HEK293 (cell line): ENCODE data around the gene ITGB2.

ENCODE experiments used
- CTCF ChIA-PET: fragments of 350-600 bp; formaldehyde crosslinking; extraction: SDS; loops from one replicate; lab custom pipeline; 2021; ENCODE audit warnings: antibody characterized with exemption; lab: Yijun Ruan, JAX
- POLR2A ChIA-PET: fragments of 300-600 bp; formaldehyde crosslinking; extraction: SDS; loops from one replicate; lab custom pipeline; 2020; ENCODE audit warnings: antibody characterized with exemption, inconsistent platforms; lab: Yijun Ruan, JAX
- H3K27ac ChIP-seq: fragments of 200-500 bp; sonication (Bioruptor generic); 2 replicates; pipeline ENCODE4 v1.5.1; 2014; ENCODE audit warnings: low read depth, low read length, control low read depth, inconsistent platforms; ENCODE audit errors: extremely low read depth
- H3K36me3 ChIP-seq, 2 experiments: fragments of 200-500 bp in 1 of 2; sonication (Bioruptor generic) in 1 of 2; 1 replicate in 1 of 2; 2 replicates in 1 of 2; pipeline ENCODE4 v1.5.1; 2014 to 2017; ENCODE audit warnings: inconsistent platforms in 2 of 2, low read length in 2 of 2; ENCODE audit not compliant: control insufficient read depth in 2 of 2, insufficient read depth in 1 of 2
- H3K4me1 ChIP-seq: fragments of 200-500 bp; sonication (Bioruptor generic); 2 replicates; pipeline ENCODE4 v1.5.1; 2014; ENCODE audit warnings: mild to moderate bottlenecking, low read length, inconsistent platforms; ENCODE audit not compliant: control insufficient read depth, insufficient read depth
- H3K4me3 ChIP-seq: 2 replicates; pipeline ENCODE4 v1.5.1; 2011; ENCODE audit warnings: low read depth, mild to moderate bottlenecking, control low read depth, low read length, moderate library complexity
- H3K9me3 ChIP-seq: fragments of 200-500 bp; sonication (Bioruptor generic); 2 replicates; pipeline ENCODE4 v1.5.1; 2014; ENCODE audit warnings: low read depth, low read length, inconsistent platforms; ENCODE audit not compliant: control insufficient read depth, insufficient read depth
- GLIS2 ChIP-seq: fragments of 450-650 bp; formaldehyde crosslinking; IDR thresholded peaks from 2 replicates; pipeline ENCODE4 v1.5.1; 2016; ENCODE audit warnings: missing biosample characterization, missing genetic modification characterization
- KLF1 ChIP-seq: fragments of 450-650 bp; formaldehyde crosslinking; IDR thresholded peaks from 2 replicates; pipeline ENCODE4 v1.5.1; 2016; ENCODE audit warnings: missing biosample characterization, missing genetic modification characterization
- TCF7L2 ChIP-seq: IDR thresholded peaks from 2 replicates; pipeline ENCODE4 v1.6.1; 2011; ENCODE audit warnings: low read depth, mild to moderate bottlenecking, inconsistent platforms, low read length, moderate library complexity, borderline replicate concordance
- TRIM28 ChIP-seq: IDR thresholded peaks from 2 replicates; pipeline ENCODE4 v1.6.1; 2011; ENCODE audit warnings: low read length, control low read depth, borderline replicate concordance
- ZBTB20 ChIP-seq: fragments of 450-650 bp; formaldehyde crosslinking; IDR thresholded peaks from 2 replicates; pipeline ENCODE4 v1.5.1; 2016; ENCODE audit warnings: missing biosample characterization, missing genetic modification characterization
- ZBTB44 ChIP-seq: fragments of 450-650 bp; IDR thresholded peaks from 2 replicates; pipeline ENCODE4 v1.5.1; 2018; ENCODE audit warnings: missing biosample characterization, mild to moderate bottlenecking, missing genetic modification characterization
- ZBTB8A ChIP-seq: fragments of 450-650 bp; formaldehyde crosslinking; IDR thresholded peaks from 2 replicates; pipeline ENCODE4 v1.5.1; 2016; ENCODE audit warnings: missing biosample characterization, missing genetic modification characterization
- ZFP37 ChIP-seq: fragments of 450-650 bp; formaldehyde crosslinking; IDR thresholded peaks from 2 replicates; pipeline ENCODE4 v1.5.1; 2016; ENCODE audit warnings: missing biosample characterization, missing genetic modification characterization
- ZFP69B ChIP-seq: fragments of 450-650 bp; formaldehyde crosslinking; IDR thresholded peaks from 2 replicates; pipeline ENCODE4 v1.5.1; 2016; ENCODE audit warnings: missing biosample characterization, missing genetic modification characterization
- ZNF114 ChIP-seq: fragments of 450-650 bp; formaldehyde crosslinking; IDR thresholded peaks from 2 replicates; pipeline ENCODE4 v1.5.0; 2017; ENCODE audit warnings: missing biosample characterization, missing genetic modification characterization
- ZNF175 ChIP-seq: fragments of 450-650 bp; formaldehyde crosslinking; IDR thresholded peaks from 2 replicates; pipeline ENCODE4 v1.5.1; 2016; ENCODE audit warnings: missing biosample characterization, missing genetic modification characterization
- ZNF2 ChIP-seq: fragments of 450-650 bp; formaldehyde crosslinking; IDR thresholded peaks from 2 replicates; pipeline ENCODE4 v1.5.1; 2016; ENCODE audit warnings: missing biosample characterization, missing genetic modification characterization
- ZNF350 ChIP-seq: fragments of 450-650 bp; formaldehyde crosslinking; IDR thresholded peaks from 2 replicates; pipeline ENCODE4 v1.5.0; 2017; ENCODE audit warnings: missing biosample characterization, mild to moderate bottlenecking, missing genetic modification characterization
- ZNF394 ChIP-seq: fragments of 450-650 bp; formaldehyde crosslinking; IDR thresholded peaks from 2 replicates; pipeline ENCODE4 v1.5.1; 2016; ENCODE audit warnings: missing biosample characterization, missing genetic modification characterization, mild to moderate bottlenecking, moderate library complexity, borderline replicate concordance
- ZNF549 ChIP-seq: fragments of 450-650 bp; IDR thresholded peaks from 2 replicates; pipeline ENCODE4 v1.5.1; 2018; ENCODE audit warnings: missing biosample characterization, missing genetic modification characterization, mild to moderate bottlenecking, inconsistent platforms, moderate library complexity
- ZNF558 ChIP-seq: fragments of 450-650 bp; formaldehyde crosslinking; IDR thresholded peaks from 2 replicates; pipeline ENCODE4 v1.5.1; 2016; ENCODE audit warnings: missing biosample characterization, missing genetic modification characterization
- ZNF600 ChIP-seq: fragments of 450-650 bp; formaldehyde crosslinking; IDR thresholded peaks from 2 replicates; pipeline ENCODE4 v1.5.1; 2016; ENCODE audit warnings: missing biosample characterization, missing genetic modification characterization
- ZNF768 ChIP-seq: fragments of 450-650 bp; formaldehyde crosslinking; IDR thresholded peaks from 2 replicates; pipeline ENCODE4 v1.5.1; 2018; ENCODE audit warnings: missing biosample characterization, mild to moderate bottlenecking, missing genetic modification characterization
- ZNF776 ChIP-seq: fragments of 450-650 bp; formaldehyde crosslinking; IDR thresholded peaks from 2 replicates; pipeline ENCODE4 v1.5.0; 2017; ENCODE audit warnings: missing biosample characterization, missing genetic modification characterization, borderline replicate concordance

The ITGB2 gene

GRCh38 chr21:44867464-44867863 lies 53.2 kb downstream of the ITGB2 start (continued):
- no peak for TF ChIP-seq ZFP37 (tag by site-specific recombination)
- TF ChIP-seq ZNF549 (tag by site-specific recombination), result no peak

GRCh38 chr21:44866780-44867179 lies 53.9 kb downstream of the ITGB2 start:
- Histone ChIP-seq H3K27ac (no peak overlapping the region), H3K36me3 (peaks cover 0 to 36% of the 10 kb centered on the region in 2 experiments; a peak in 2 of 3 replicates), H3K4me3 (no peak overlapping the region), H3K9me3 (no peaks in the 10 kb centered on the region), H3K4me1 (peaks cover 18% of the 10 kb centered on the region)
- POLR2A ChIA-PET, result no interaction called here
- CTCF ChIA-PET, result interaction anchor here (0.7 to 2.0 kb wide), 3 partner anchors 9 to 65 kb away, joined by 3 to 5 read pairs (median 3); partner anchors contain the start of gene UBE2G2
- TF ChIP-seq TCF7L2 (no peak), GLIS2 (tag by site-specific recombination) (no peak), ZFP69B (tag by site-specific recombination) (no peak), ZNF394 (tag by site-specific recombination) (0 out of 2 replicates have a peak, but pooled peaks have one; percentile 14), ZBTB44 (tag by site-specific recombination) (peak; percentile 32; the same call in 1 of the 2 replicates), ZNF768 (tag by site-specific recombination) (no peak), ZNF2 (0 out of 2 replicates have a peak, but pooled peaks have one; percentile 60), ZNF350 (tag by site-specific recombination) (no peak), ZBTB8A (tag by site-specific recombination) (peak; percentile 24; the same call in 1 of the 2 replicates), ZBTB20 (tag by site-specific recombination) (no peak), ZNF600 (tag by site-specific recombination) (0 out of 2 replicates have a peak, but pooled peaks have one; percentile 24)

- CTCF ChIA-PET, result interaction anchor here (1.2 to 2.0 kb wide), 2 partner anchors 10 to 27 kb away, joined by 3 to 5 read pairs; no protein-coding TSS in a partner anchor
- H3K4me1 ChIP-seq, result peaks cover 8% of the 10 kb centered on the region
- POLR2A ChIA-PET, result no interaction called here
- H3K27ac ChIP-seq, result no peak overlapping the region
- peaks cover 0 to 45% of the 10 kb centered on the region in 2 experiments; a peak in 2 of 3 replicates for H3K36me3 ChIP-seq
- no peak for TF ChIP-seq ZNF175
- 0 out of 2 replicates have a peak, but pooled peaks have one; percentile 34 for TF ChIP-seq KLF1 (tag by site-specific recombination)
- TF ChIP-seq ZNF776 (tag by site-specific recombination), result no peak
- no peak for TF ChIP-seq ZNF114 (tag by site-specific recombination)
- no peak for TF ChIP-seq TRIM28
- TF ChIP-seq ZNF558 (tag by site-specific recombination), result no peak
- no peak for TF ChIP-seq ZNF394 (tag by site-specific recombination)
- no peak overlapping the region for H3K4me3 ChIP-seq
- no peaks in the 10 kb centered on the region for H3K9me3 ChIP-seq
Measured at GRCh38 chr21:44865561-44866280, 55.0 kb downstream of the ITGB2 start.
